Measurements from ENCODE around the gene A2M.
"Not testable (repeated sequence)": the region's sequence is repeated elsewhere in the genome, so short reads cannot be mapped to it uniquely, and the experiment has no call there.

Gene A2M

DNA sequence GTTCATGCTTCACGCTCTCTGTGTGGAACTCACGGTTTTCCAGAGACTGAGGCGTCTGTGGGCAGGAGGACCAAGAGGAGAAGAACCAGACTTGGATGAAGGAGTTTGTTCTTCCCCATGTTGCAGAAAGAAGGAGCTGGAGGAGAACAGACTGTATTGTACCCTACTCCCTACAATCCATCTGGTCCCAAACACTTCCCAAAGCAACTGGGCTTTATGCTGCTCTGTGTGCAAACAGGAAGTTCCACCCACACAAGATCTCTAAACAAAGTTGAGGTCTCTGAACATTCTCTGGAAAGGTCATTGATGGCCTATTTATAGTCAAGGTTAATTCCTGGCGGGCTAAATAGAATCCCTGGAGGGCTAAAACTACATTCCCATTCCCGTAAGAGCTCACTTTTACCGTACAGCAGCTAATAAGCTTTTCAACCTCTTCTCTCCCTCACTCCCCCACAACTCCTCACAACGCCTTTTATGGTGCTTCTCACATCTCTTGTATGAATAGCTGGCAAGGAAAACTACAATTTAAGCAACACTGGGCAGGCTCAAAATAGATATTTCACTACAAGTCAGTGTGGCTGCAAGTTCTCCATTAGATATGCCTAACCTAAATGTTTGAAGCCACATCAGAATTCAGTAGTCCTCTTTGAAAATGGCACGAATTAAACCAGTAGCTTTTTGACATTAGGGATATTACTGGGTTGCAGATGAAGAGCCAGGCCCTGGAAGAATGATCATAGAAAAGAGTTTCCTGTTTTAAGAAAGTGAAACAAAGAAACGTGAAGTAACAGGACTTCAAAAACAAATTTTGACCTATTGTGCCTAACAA is at the start of gene A2M:
Gene A2M (minus strand): TSS at position 189 of the 829 bp plus-strand sequence. CDS start 70 bp downstream, at position 119.
- DNase-seq = no peak

DNA sequence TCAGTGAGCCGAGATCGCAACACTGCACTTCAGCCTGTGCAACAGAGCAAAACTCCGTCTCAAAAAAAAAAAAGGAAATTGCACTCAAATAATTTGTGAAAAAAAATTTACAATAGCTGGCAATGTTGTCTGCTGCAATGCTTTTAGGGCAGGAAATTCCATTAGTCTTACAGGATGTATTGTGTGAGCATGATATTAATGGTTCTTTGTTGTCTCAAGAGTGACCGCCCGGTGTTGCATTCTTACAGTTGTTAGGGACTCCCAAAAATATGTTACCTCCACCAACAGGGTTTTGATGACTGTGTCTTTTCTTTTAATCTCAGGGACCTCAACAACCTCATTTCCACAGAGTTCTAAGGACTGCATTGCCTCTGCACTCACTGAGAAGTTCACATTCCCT is 47.7 kb upstream of the A2M start:
- DNase-seq = no peak

DNA sequence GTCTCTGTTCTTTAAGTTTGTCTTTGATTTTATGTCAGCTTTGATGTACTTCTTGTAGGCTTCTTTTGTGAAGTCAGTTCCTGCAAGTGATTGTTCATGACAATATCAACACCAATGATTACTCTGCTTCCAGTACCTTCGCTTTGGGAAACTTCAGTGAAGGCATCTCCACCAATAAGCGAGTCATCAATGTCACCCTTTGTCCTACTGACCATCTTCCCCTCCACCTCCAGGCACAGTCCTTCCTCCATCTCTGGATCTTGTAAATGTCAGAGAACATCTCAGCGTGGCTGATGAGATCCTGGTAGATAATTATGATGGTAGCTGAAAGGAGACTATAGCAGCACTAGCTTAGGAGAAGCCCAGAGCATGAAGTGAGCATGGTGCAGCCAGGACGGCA is 40.4 kb upstream of the A2M start:
- no peak for DNase-seq

DNA sequence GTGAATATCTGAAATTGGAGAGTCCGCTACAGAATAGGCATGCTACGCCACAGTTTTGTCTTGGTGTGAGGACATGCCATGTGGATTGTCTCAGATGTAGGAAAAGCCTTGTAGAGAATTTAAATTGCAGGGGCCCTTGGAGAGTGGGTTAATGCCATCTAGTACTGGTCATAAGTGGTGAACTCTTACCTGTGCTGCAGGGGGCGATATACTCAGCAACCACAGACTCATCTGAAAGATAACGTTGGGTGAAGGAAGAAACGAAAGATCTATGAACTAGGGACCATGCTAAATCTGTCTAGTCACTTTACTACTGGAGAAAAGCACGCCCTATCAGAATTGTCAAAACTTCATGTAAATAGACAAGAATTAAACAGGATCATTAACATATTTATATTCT is 33.7 kb upstream of the A2M start:
- DNase-seq = peak; percentile 6

DNA sequence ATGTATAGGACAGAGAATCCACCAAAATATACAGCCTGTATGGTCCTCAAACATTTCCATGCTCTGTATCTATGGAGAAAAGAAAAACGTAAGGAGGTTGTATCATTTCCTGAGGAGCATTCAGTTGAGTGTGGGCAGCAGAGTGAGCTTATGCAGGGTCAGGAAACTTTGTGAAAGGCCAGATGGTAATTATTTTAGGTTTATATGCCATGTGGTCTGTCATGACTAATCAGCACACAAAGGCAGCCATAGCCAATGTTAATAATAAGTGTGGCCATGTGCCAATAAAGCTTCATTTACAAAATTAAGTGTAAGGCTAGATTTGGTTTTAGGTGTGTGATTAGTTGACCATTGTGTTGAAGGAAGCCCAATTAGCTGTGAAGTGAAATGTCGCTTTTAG is 33.2 kb upstream of the A2M start:
- no peak for DNase-seq

GRCh38 chr12:9147461-9147860 is 31.7 kb upstream of the A2M start:
- no peak for DNase-seq

GRCh38 chr12:9144730-9145106 is 29.0 kb upstream of the A2M start:
- no peak for DNase-seq

GRCh38 chr12:9143929-9144729 is 28.4 kb upstream of the A2M start:
- DNase-seq = no peak

GRCh38 chr12:9143137-9143536 is 27.4 kb upstream of the A2M start:
- no peak for DNase-seq

- not testable (repeated sequence) for DNase-seq
These were observed 24.0 kb upstream of the A2M start for GRCh38 chr12:9139588-9140290.

GRCh38 chr12:9135903-9136310 is 20.2 kb upstream of the A2M start:
- DNase-seq = no peak

DNA sequence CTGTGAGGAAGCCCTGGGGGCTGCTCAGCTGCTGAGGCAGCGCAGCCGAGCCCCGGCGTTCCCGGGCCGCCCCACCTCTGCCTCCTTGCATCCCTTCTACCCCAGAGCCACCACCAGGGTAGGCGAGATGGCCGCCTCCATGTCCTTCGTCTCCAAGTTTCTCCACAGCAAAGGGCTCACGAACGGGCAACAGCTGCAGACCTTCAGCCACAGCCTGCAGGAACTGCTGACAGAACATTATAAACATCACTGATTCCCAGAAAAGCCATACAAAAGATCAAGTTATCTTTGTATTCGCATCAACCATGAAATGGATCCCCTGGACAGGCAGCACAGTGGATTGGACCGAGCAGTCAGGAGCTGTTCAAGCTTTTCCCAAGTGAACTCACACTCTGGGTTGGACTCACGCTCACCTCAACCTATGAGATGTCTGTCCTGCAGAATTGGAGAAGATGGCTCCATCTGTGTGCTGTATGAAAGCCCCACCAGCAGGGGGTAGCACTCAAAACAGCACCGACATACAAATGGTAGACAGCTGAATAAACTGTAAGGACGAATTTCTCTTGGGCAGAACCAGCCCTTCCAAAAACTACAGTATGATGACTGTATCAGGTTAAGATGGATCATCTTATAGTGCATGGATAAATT is 19.4 kb upstream of the A2M start:
- peak; percentile 27 for DNase-seq

DNA sequence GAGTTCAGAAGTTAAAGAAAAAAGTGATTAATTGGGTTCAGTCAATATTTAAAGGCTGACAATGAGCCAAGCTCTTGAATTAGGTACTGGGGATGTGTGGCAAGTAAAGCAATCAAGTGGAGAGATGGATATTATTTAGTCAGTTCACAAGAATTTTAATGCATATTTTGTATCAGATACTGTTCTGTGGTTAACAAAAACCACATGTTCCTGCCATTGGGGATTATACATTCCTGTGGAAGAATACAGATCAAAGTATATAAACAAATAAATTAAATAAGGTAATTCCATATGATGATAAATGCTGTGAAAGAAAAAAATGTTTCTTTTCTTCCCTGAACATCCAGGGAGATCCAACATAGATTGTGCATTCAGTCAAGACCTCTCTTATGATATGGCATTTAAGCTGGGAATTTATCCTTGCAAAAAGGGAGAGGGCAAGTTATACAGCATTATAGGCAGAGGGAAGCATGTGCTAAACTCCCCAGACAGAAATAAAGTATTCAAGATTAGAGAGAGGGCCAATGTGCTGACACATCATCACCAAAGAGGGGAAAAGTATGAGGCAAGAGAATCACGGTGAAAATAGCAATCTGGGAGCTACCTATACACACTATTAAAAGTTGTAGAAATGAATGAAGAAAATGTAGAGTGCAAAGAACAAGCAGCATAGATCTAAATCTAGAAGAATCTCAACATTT is 17.6 kb upstream of the A2M start:
- no peak for DNase-seq

- DNase-seq = no peak
These were observed 16.4 kb upstream of the A2M start for GRCh38 chr12:9132008-9132535.

GRCh38 chr12:9130244-9130643 is 14.5 kb upstream of the A2M start:
- DNase-seq = no peak

DNA sequence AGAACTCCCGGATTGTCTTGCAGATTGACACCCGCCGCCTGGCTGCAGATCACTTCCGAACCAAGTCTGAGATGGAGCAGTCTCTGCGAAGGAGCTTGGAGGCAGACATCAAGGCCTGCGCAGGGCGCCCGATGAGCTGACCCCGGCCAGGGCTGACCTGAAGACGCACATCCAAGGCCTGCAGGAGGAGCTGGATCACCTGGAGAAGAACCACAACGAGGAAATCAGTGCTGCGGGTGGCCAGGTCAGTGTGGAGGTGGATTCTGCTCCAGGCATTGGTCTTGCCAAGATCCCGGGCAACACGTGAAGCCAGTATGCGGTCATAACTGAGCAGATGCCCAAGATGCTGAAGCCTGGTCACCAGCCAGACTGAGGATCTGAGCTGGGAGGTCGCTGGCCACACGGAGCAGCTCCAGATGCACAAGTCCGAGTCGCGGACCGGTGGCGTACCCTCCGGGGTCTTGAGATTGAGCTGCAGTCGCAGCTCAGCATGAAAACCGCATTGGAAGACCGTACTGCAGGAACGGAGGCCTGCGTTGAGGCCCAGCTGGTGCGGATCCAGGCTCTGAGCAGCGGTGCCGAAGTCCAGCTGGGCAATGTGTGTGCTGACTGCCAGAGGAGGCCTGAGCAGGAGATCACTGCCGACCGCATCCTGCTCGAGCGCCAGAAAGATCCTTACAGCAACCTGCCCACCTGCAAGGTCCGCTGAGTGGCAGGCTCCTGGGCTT is 12.4 kb upstream of the A2M start:
- no peak for DNase-seq

GRCh38 chr12:9127484-9127883 is 11.8 kb upstream of the A2M start:
- DNase-seq = no peak

GRCh38 chr12:9124383-9125031 is 8.8 kb upstream of the A2M start:
- no peak for DNase-seq

DNA sequence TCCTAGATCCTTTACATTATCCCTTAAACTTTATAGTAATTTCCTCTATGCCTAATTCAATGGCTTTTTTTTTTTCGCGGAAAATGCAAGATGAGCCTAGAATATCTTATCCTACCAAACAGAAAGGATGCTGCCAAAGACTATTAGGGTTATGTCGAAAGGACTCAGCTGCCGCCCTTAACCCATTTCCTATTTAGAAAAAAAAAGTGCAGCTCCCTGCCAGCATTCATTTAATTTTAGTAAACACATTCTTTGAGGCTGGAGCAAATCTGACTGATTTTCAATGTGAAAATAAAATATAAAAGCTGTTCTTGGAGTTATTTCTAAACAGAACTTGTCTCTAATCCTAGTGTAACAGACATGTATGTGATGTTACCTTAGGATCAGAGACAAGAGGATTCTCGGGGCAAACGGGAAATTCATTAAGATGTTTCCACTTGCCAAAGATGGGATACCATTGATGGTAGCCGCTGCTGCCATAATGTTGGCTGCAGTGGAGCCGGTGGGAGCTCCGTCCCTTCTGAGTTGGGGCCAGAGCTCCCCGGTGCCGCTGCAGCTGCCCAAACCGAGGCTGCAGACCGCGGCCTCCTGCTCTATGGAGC is 8.2 kb upstream of the A2M start:
- DNase-seq = no peak

- no peak for DNase-seq
These were observed 6.4 kb upstream of the A2M start for GRCh38 chr12:9122091-9122609.
